ENCODE results near the gene FCMR. TPM values are rescaled to one million over a fixed set of nuclear protein-coding genes. Genes with fewer than 3 reads are reported as not detected.

Gene FCMR
- total RNA-seq, 1 donor: 1.3 TPM

GRCh38 chr1:206951318-206952100, 29.8 kb upstream of the FCMR start:
- TF ChIP-seq CTCF (IDR thresholded peaks at IDR 0.05; ENCODE audit: insufficient read depth, low read depth, low read length): no peak
- H3K4me3 ChIP-seq (ENCODE audit: low read depth, low read length): no peak overlapping the region
- DNase-seq (ENCODE audit: low read depth): no peak

DNA sequence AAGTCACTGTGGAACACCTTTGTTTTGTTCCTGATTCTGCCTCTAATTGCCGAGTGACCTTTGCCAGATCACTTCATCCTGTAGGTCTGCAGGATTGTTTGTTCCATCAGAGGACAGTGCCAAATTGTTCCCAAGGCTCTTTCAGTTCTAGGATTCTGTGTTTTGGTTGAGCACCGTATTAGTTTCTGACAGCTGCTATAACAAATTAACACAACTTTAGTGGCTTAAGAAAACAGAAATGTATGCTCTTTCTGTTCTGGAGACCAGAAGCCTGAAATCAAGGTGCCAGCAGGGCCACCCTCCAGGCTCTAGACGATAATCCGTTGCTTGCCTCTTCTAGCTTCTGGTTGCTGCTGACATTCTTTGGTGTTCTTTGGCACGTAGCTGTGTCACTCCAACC, 27.9 kb upstream of the FCMR start:
- DNase-seq (ENCODE audit: low read depth): no peak
- H3K4me3 ChIP-seq (ENCODE audit: low read depth, low read length): no peak overlapping the region
- no peak for TF ChIP-seq CTCF (IDR thresholded peaks at IDR 0.05; ENCODE audit: insufficient read depth, low read depth, low read length)

DNA sequence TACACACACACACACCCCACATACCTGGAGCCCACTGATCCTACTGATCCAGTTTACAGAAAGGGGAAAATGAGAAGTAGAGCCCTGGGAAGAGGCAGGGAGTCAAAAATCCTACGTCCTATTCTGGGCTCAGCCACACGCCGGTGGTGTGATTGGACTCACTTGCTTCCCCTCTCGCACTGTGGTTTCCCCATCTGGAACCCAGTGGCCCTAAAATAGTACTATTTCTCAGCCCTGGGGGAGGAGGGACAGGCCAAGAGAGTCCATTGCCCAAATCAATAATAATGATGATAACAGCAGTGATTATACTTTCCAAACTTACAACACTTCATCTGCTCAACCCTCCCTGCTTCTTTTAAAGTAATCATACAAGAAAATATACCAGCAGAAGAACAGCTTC, 27.5 kb upstream of the FCMR start:
- no peak for DNase-seq (ENCODE audit: low read depth)
- TF ChIP-seq CTCF (IDR thresholded peaks at IDR 0.05; ENCODE audit: insufficient read depth, low read depth, low read length): no peak
- H3K4me3 ChIP-seq (ENCODE audit: low read depth, low read length): no peak overlapping the region

DNA sequence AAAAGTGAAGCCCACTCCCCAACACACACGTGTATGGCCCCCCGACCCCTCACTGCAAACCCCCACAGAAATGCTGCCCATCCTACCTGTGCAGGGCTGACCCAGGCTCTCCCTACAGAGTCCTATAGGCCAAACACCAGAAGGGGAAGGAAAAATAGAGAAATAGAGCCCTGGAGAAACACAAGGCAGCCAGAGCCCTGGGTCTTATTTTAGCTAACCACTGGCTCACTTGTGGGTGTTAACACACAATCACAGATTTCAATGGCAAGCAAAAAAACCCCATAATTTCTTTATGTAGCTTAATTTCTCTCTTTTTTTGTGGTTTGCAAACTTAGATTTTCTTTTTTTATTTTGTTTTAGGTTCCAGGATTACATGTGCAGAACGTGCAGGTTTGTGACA, 25.5 kb upstream of the FCMR start:
- no peak for TF ChIP-seq CTCF (IDR thresholded peaks at IDR 0.05; ENCODE audit: insufficient read depth, low read depth, low read length)
- no peak overlapping the region for H3K4me3 ChIP-seq (ENCODE audit: low read depth, low read length)

DNA sequence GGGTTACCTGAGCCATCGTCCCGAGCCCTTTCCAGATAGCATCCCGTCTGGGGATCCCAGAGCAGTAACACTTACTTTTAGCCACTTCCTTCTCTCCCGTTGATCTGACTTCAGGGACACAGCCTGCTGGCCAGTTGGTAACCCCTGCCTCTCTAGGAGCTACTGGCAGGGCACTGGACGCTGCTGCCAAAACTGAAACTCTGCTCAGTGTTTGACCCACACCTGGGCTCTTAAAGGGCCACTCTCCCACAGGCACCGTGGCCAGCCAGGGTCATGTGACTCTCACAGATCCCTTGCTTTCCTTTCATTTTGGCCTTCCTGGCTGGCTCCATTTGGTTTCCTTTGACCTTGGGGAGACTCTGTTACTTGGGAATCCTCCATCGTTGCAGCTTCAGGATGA, 24.5 kb upstream of the FCMR start, which contains the start of gene PIGR:
TSS of gene PIGR (minus strand) at position 206 of the 400 bp plus-strand sequence. CDS start 5,935 bp downstream, outside the sequence.
- no peak within 1 kb of the TSS for H3K4me3 ChIP-seq (ENCODE audit: low read depth, low read length)
- no peak for TF ChIP-seq CTCF (IDR thresholded peaks at IDR 0.05; ENCODE audit: insufficient read depth, low read depth, low read length)
- no peak for DNase-seq (ENCODE audit: low read depth)

More for the DNA sequence above, 25.5 kb upstream of the FCMR start:
- no peak for DNase-seq (ENCODE audit: low read depth)

DNA sequence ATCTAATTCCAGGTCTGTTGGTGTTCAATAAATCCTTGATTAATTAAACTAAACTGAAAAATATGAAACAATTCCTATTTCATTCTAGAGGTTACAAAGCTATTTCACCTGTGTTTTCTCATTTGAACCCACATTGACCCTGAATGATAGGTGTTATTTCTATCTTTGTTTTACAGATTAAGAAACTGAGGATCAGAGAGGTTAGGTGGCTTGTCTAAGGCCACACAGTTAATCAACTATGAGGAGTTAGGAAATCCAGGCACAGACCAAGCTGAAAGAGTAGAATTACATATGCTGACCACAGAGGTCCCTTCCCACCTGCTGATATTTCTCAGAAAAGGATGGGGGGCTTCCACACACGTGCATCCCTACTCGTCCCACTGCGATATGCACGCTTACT, 24.0 kb upstream of the FCMR start:
- no peak for DNase-seq (ENCODE audit: low read depth)
- TF ChIP-seq CTCF (IDR thresholded peaks at IDR 0.05; ENCODE audit: insufficient read depth, low read depth, low read length): no peak
- no peak overlapping the region for H3K4me3 ChIP-seq (ENCODE audit: low read depth, low read length)

GRCh38 chr1:206944703-206945102, 23.0 kb upstream of the FCMR start:
- DNase-seq (ENCODE audit: low read depth): no peak
- no peak for TF ChIP-seq CTCF (IDR thresholded peaks at IDR 0.05; ENCODE audit: insufficient read depth, low read depth, low read length)
- H3K4me3 ChIP-seq (ENCODE audit: low read depth, low read length): no peak overlapping the region
